ENCODE data around the gene NCF4. TPM values are rescaled to one million over a fixed set of nuclear protein-coding genes. Genes with fewer than 3 reads are reported as not detected.

The NCF4 gene
- total RNA-seq, 1 experiment from 2014 or later, result not detected

DNA sequence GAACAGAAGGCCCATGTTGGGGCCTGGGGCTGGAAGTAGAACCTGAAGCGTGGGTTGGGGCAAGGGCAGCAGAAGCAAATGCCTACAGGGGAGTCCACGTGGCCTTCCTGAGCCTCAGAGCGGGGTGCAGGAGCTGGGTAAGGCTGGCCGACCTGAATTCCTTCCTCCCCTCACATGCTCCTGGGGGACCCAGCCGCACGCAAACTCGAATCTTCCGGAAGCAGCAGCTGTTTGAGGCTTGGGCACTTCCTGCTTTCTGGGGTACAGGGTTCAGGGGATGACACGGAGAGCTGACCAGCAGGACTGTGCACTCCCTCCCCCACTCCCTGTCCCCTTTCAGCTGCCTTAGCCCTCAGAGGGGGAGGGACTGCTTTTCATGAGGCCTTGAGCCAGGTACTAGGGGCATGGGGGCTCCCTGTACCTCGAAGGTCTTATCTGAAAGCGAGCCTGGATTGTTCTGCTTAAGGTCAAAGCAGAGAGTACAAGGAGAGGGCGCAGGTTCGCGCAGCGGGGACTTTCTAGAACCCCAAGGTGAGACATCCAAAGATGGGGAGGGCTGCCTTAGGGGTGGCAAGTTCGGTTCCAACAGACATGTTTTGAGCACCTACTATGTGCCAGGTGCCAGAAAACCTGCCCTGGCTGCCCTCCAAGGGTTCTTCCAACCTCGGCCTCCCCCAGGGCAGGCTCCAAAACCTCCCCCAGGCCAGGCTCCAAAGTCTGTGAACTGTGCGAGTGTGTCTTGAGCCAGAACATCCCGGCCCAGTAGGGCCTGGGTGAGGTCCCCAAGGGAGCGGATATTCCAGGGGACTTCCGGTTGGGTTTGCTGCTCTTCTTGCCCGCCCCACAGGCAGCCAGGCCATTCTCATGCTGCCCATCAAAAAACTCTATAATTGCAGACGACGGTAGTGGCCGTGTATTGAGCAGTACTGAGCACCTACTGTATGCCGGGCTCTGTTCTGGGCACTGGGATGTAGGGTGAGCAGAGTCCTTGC lies 1.7 kb downstream of the NCF4 start:
- H4K91ac ChIP-seq (ENCODE audit: insufficient read length, low read depth, low read length), result no peak overlapping the region
- H3K79me1 ChIP-seq (ENCODE audit: insufficient read depth, low read depth, low read length, poor library complexity, severe bottlenecking), result no peaks in the 10 kb centered on the region
- H3K4ac ChIP-seq (ENCODE audit: low read depth, low read length), result no peak overlapping the region
- no peak overlapping the region for H3K23ac ChIP-seq (ENCODE audit: insufficient read length, low read depth, low read length)
- Mint-ChIP-seq H3K27me3 (ENCODE audit: low read depth) (peaks cover 51% of the 10 kb centered on the region), H3K36me3 (ENCODE audit: insufficient read depth in 1 of 3, low read depth in 3 of 3) (no peaks in the 10 kb centered on the region), H3K27ac (no peak overlapping the region), H3K4me3 (no peak overlapping the region), H3K4me1 (peaks cover 0 to 4% of the 10 kb centered on the region in 2 experiments; a peak in 2 of 4 replicates), H3K9me3 (no peaks in the 10 kb centered on the region)
- H2BK20ac ChIP-seq (ENCODE audit: low read depth, low read length, poor library complexity, severe bottlenecking), result no peak overlapping the region
- no peak overlapping the region for H4K8ac ChIP-seq (replicated peaks; ENCODE audit: insufficient read length, low read depth, low read length)
- H3K9ac ChIP-seq (ENCODE audit: extremely low read depth, insufficient read length, low read length), result no peak overlapping the region
- H4K5ac ChIP-seq (ENCODE audit: insufficient read length, low read depth, low read length), result no peak overlapping the region
- no peak overlapping the region; the same call in 1 of the 2 replicates for H3K14ac ChIP-seq (ENCODE audit: insufficient read depth, low read length)
- TF ChIP-seq, protein P1, sequence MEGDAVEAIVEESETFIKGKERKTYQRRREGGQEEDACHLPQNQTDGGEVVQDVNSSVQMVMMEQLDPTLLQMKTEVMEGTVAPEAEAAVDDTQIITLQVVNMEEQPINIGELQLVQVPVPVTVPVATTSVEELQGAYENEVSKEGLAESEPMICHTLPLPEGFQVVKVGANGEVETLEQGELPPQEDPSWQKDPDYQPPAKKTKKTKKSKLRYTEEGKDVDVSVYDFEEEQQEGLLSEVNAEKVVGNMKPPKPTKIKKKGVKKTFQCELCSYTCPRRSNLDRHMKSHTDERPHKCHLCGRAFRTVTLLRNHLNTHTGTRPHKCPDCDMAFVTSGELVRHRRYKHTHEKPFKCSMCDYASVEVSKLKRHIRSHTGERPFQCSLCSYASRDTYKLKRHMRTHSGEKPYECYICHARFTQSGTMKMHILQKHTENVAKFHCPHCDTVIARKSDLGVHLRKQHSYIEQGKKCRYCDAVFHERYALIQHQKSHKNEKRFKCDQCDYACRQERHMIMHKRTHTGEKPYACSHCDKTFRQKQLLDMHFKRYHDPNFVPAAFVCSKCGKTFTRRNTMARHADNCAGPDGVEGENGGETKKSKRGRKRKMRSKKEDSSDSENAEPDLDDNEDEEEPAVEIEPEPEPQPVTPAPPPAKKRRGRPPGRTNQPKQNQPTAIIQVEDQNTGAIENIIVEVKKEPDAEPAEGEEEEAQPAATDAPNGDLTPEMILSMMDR (conservative IDR thresholded peaks at IDR 0.05), result no peak
- no peaks in the 10 kb centered on the region; the same call in 1 of the 2 replicates for H3K27me3 ChIP-seq (ENCODE audit: insufficient read depth, low read length)
- H3T11ph ChIP-seq (ENCODE audit: low read length), result no peak overlapping the region
- H4K20me1 ChIP-seq (ENCODE audit: control insufficient read depth, insufficient read depth, insufficient read length), result no peaks in the 10 kb centered on the region
- no peak overlapping the region for H3K4me2 ChIP-seq (ENCODE audit: insufficient read depth, insufficient read length, low read length)
- DNase-seq, result no peak
- H2BK15ac ChIP-seq (ENCODE audit: low read depth, low read length), result no peak overlapping the region
- H3K23me2 ChIP-seq (ENCODE audit: insufficient read length, low read depth, low read length, poor library complexity, severe bottlenecking), result no peaks in the 10 kb centered on the region
- peak overlapping the region; percentile 57 for H3K18ac ChIP-seq (ENCODE audit: insufficient read length, low read depth, low read length)
- no peaks in the 10 kb centered on the region for H3K9me3 ChIP-seq (ENCODE audit: control insufficient read depth, low read depth, low read length)
- no CpG with 5 or more reads among the region's 26 CpGs for WGBS (ENCODE audit: extremely low coverage, insufficient read length, low lambda C conversion rate)
- no peak overlapping the region for H2BK12ac ChIP-seq (ENCODE audit: insufficient read length, low read depth, low read length)
- H3K27ac ChIP-seq (ENCODE audit: insufficient read length, low read depth, low read length), result no peak overlapping the region
- H3K4me1 ChIP-seq (ENCODE audit: insufficient read depth, low read length), result no peaks in the 10 kb centered on the region
- H2AFZ ChIP-seq (ENCODE audit: low read length), result no peak overlapping the region
- no peaks in the 10 kb centered on the region for H3K79me2 ChIP-seq (ENCODE audit: insufficient read depth, low read length)
- no peak overlapping the region for H2BK5ac ChIP-seq (ENCODE audit: insufficient read length, low read length)
- no peak overlapping the region for H2BK120ac ChIP-seq (ENCODE audit: low read depth, low read length, poor library complexity, severe bottlenecking)
- H2AK5ac ChIP-seq (ENCODE audit: insufficient read length, low read length), result no peak overlapping the region
- no peak overlapping the region for H3K56ac ChIP-seq (ENCODE audit: insufficient read length, low read depth, low read length)
